GM06990 (cell line): ENCODE measurements around the gene TTC7B.

Experiments
- DNase-seq: peaks from one replicate; pipeline ENCODE4 v3.0.0-alpha.2; 2011; ENCODE audit not compliant: insufficient read length; ENCODE audit errors: extremely low read depth
- H3K27me3 ChIP-seq: replicated peaks from 2 replicates; pipeline ENCODE4 v1.6.0; 2011; ENCODE audit warnings: low read length; ENCODE audit not compliant: control insufficient read depth, insufficient read depth
- H3K36me3 ChIP-seq: 2 replicates; pipeline ENCODE4 v1.5.1; 2011; ENCODE audit warnings: low read length; ENCODE audit not compliant: control insufficient read depth, insufficient read depth
- H3K4me3 ChIP-seq: replicated peaks from 2 replicates; pipeline ENCODE4 v1.5.1; 2011; ENCODE audit warnings: low read depth, mild to moderate bottlenecking, control low read depth, low read length
- CTCF ChIP-seq: IDR thresholded peaks from 2 replicates; pipeline ENCODE4 v1.5.1; 2011; ENCODE audit warnings: low read length, control low read depth, mild to moderate bottlenecking, inconsistent platforms; ENCODE audit not compliant: insufficient read depth, poor library complexity, severe bottlenecking

Gene TTC7B

GRCh38 chr14:90630171-90630806 lies 185.9 kb downstream of the TTC7B start:
- no peak for DNase-seq
- Histone ChIP-seq H3K27me3 (no peaks in the 10 kb centered on the region), H3K36me3 (no peaks in the 10 kb centered on the region), H3K4me3 (no peak overlapping the region)
- TF ChIP-seq CTCF: no peak

- Histone ChIP-seq H3K36me3 (no peaks in the 10 kb centered on the region), H3K27me3 (no peaks in the 10 kb centered on the region), H3K4me3 (no peak overlapping the region)
- no peak for DNase-seq
- TF ChIP-seq CTCF: no peak
These were observed 186.8 kb downstream of the TTC7B start for GRCh38 chr14:90629471-90629870.

- Histone ChIP-seq H3K36me3 (no peaks in the 10 kb centered on the region), H3K4me3 (no peak overlapping the region), H3K27me3 (no peaks in the 10 kb centered on the region)
- TF ChIP-seq CTCF: no peak
- no peak for DNase-seq
These were observed 187.4 kb downstream of the TTC7B start for GRCh38 chr14:90628825-90629224.

GRCh38 chr14:90627478-90627877 lies 188.8 kb downstream of the TTC7B start:
- H3K4me3 ChIP-seq: no peak overlapping the region
- no peak for DNase-seq
- H3K27me3 ChIP-seq: no peaks in the 10 kb centered on the region
- no peaks in the 10 kb centered on the region for H3K36me3 ChIP-seq
- TF ChIP-seq CTCF: no peak

GRCh38 chr14:90626550-90626949 lies 189.7 kb downstream of the TTC7B start:
- no peak for TF ChIP-seq CTCF
- no peak for DNase-seq
- no peak overlapping the region for H3K4me3 ChIP-seq
- no peaks in the 10 kb centered on the region for H3K27me3 ChIP-seq
- H3K36me3 ChIP-seq: no peaks in the 10 kb centered on the region

- no peak for TF ChIP-seq CTCF
- H3K36me3 ChIP-seq: no peaks in the 10 kb centered on the region
- no peak overlapping the region for H3K4me3 ChIP-seq
- no peaks in the 10 kb centered on the region; the same call in 1 of the 2 replicates for H3K27me3 ChIP-seq
- no peak for DNase-seq
These were observed 190.8 kb downstream of the TTC7B start for GRCh38 chr14:90625445-90625844.
